Islet precursor cell (in vitro differentiated cells): ENCODE results near the gene OR13C5.
"Not testable (repeated sequence)": the region's sequence is repeated elsewhere in the genome, so short reads cannot be mapped to it uniquely, and the experiment has no call there.

Experiments
- DNase-seq: peaks from one replicate; pipeline ENCODE4 v3.0.0-alpha.2; 2018

Gene OR13C5, protein sequence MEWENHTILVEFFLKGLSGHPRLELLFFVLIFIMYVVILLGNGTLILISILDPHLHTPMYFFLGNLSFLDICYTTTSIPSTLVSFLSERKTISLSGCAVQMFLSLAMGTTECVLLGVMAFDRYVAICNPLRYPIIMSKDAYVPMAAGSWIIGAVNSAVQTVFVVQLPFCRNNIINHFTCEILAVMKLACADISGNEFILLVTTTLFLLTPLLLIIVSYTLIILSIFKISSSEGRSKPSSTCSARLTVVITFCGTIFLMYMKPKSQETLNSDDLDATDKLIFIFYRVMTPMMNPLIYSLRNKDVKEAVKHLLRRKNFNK

DNA sequence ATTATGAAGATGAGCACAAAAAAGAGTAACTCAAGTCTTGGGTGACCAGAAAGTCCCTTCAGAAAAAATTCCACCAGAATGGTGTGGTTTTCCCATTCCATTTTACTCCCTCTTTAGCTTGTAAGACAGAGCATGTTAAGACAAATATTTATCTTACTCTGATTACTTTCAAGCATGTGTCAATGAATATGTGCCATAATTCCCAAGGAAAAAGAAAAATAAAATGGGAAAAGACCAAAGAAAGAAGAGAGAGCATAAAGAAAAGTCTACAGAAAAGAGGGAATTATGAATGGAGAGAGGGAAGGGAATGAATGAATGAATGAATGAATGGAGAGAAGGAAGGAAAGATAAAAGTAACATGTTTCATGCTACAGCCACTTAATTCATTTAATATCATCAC, at the start of gene OR13C5:
Gene OR13C5, minus strand, starts transcription at position 101 of the 400 bp plus-strand sequence. Its CDS starts 0 bp downstream, at position 101.
- not testable (repeated sequence) for DNase-seq

DNA sequence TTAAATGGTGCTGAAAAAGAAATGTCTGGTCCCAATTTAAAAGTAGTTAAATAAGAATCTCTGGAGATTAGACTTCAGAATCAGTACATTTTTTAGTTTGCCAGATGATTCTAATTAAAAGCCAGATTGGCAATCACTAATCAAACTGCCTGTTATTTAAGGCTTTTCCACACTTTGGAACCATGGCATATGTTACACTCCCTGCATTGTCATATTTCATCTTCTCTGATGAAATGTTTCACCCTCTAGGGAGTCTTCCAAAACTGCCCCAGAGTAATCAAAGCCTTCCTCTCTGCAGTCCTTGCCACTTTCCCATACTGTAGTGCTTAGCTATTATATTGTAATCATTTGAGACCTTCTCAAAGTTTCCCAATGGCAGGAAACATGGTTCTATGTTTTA, 36.2 kb upstream of the OR13C5 start:
- DNase-seq = no peak

DNA sequence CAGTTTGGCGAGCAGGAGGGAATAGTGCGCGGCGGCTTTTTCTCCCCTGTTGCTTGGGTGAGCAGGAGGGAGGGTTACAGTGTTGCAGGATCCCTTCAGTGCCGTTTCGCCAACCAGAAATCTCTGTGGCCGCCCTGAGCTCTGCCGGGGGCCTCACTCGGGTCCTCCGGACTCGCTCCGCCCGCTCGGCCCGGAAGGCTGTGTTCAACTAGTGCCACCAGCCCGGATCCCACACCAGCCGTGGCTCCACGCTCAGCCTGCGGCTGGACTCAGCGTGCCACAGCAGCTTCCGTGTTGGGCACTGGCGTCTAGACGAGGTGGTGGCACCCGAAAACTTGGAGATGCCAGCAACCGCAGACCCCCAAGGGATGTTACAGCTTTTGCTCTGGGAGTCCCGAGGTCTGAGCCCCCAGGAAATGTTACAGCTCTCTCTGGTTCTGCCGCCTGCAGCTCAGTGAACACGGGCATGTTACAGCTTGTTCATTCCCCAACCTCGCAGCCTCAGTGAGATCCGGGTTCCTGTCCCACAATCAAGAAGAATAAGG, 34.8 kb upstream of the OR13C5 start:
- no peak for DNase-seq

DNA sequence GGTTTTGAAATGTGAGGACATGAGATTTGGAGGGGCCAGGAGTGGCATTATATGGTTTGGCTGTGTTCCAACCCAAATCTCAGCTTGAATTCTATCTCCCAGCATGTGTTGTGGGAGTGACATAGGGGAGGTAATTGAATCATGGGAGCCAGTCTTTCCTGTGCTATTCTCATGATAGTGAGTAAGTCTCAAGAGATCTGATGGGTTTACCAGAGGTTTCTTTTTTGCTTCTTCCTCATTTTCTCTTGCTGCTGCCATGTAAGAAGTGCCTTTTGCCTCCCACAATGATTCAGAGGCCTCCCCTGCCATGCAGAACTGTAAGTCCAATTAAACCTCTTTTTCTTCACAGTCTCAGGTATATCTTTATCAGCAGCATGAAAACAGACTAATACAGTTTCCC, 26.8 kb upstream of the OR13C5 start:
- not testable (repeated sequence) for DNase-seq

DNA sequence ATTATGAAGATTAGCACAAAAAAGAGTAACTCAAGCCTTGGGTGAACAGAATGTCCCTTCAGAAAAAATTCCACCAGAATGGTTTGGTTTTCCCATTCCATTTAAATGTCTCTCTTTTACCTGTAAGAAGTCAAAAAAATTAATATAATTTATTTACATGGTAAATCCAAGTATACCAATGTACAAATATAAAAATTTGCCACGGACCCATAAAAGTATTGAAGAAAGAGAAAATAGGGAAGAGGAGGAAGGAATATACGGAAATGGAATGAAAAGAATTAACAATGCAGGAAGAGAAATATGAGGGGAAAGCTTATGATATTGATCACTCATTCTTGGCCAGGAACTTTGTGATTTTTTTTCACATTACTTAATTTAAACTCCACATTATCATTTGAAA, 18.9 kb upstream of the OR13C5 start, which contains the start of gene OR13C9:
Gene OR13C9, minus strand, starts transcription at position 101 of the 400 bp plus-strand sequence. Its CDS starts 0 bp downstream, at position 101.
- DNase-seq = no peak

DNA sequence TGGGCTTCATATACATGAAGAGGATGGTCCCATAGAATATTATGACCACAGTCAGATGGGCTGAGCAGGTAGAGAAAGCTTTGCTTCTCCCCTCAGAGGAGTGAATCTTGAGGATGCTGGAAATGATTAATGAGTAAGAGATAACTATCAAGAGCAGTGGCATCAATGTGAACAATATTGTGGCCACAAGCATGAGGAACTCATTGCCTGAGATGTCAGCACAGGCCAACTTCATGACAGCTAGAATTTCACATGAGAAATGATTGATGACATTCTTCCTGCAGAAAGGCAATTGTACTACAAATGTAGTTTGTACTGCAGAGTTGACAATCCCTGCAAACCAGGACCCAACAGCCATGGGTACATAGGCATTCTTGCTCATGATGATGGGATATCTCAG, 18.2 kb upstream of the OR13C5 start:
- DNase-seq = no peak

DNA sequence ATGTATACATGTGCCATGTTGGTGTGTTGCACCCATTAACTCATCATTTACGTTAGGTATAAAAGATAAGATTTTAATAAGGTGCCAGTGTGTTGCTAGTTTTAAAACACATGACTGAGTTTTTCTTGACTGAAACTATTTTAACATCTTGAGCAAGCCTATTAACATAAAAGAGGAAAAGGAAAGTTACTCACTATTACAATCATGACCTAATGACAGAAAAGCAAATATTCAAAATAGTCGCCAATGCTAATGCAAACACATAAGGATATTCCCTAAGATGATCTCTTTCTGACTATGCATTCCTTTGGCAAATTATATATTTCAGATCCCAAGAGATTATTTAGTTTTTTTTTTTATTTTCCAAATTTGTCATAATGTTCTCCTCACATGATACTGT, 12.0 kb upstream of the OR13C5 start:
- no peak for DNase-seq

DNA sequence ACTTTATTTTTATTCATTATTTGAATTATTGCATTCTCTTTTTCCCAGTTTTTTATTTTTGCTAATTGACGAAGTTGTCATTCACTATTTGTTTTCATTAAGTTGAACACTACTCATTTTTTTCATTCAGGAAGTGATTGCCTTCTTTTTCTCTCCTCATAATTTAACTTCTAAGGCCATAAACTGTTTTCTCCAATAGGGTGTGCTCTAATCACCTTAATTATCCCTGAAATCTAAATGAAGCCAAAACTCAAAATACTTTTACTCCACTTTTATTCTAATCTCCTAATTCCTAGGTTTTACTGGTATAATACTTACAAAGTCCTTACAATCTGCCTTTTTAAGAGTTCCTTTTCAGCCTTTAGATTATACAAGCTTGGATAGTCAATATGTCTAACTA, 9.1 kb upstream of the OR13C5 start:
- DNase-seq = no peak

DNA sequence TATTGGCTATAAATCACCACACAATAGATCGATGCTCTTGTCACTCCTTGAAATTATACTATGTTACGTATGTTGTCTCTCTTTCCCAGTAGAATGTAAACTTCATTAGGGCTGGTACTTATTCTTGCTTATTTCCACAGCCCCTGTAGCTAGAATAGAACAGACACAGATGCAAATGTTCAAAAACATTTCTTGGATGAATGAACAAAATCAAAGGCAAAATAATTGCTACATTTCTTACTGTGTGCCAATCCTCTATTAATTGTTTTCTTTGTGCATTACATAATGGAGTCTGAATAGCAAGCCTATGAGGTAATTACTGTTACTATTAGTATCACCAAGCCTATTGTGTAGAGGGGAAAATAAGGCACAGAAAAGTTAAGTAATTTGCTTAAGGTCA, 6.9 kb upstream of the OR13C5 start:
- DNase-seq = no peak

DNA sequence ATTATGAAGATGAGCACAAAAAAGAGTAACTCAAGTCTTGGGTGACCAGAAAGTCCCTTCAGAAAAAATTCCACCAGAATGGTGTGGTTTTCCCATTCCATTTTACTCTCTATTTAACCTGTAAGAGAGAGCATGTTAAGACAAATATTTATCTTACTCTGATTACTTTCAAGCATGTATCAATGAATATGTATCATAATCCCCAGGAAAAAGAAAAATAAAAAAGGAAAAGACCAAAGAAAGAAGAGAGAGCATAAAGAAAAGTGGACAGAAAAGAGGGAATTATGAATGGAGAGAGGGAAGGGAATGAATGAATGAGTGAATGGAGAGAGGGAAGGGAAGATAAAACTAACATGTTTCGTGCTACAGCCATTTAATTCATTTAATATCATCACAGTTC, 6.3 kb upstream of the OR13C5 start, which contains the start of gene OR13C2:
Gene OR13C2, minus strand, starts transcription at position 101 of the 400 bp plus-strand sequence. Its CDS starts 0 bp downstream, at position 101.
- not testable (repeated sequence) for DNase-seq

DNA sequence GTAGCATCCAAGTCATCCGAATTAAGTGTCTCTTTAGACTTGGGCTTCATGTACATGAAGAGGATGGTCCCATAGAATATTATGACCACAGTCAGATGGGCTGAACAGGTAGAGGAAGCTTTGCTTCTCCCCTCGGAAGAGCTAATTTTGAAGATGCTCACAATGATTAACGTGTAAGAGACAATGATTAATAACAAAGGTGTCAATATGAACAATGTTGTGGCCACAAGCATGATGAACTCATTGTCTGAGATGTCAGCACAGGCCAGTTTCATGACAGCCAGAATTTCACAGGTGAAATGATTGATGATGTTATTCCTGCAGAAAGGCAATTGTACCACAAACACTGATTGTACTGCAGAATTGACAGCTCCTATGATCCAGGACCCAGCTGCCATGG, 5.6 kb upstream of the OR13C5 start:
- DNase-seq = no peak

DNA sequence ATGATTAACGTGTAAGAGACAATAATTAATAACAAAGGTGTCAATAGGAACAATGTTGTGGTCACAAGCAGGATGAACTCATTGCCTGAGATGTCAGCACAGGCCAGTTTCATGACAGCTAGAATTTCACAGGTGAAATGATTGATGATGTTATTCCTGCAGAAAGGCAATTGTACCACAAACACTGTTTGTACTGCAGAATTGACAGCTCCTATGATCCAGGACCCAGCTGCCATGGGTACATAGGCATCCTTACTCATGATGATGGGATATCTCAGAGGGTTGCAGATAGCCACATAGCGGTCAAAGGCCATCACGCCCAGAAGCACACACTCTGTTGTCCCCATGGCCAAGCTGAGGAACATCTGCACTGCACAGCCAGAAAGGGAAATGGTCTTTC, 464 bp downstream of the OR13C5 start:
- not testable (repeated sequence) for DNase-seq

DNA sequence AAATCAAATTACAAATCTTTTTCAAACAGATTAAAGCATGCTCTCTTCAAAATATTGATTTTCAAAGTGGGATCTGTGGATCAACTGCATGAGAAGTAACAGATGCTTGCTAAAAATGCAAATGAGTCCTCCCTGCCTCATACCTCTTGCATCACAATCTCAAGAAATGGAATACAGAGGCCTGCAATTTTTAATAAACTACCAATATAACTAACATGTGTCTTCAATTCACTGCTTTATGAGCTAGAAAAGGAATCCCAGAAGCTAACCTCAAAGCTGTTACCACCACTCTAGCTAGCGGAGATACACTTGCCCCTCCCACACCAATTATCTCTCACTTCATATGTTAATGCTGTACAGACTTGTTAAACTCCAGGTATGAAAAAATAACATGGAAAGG, 9.6 kb downstream of the OR13C5 start:
- no peak for DNase-seq

DNA sequence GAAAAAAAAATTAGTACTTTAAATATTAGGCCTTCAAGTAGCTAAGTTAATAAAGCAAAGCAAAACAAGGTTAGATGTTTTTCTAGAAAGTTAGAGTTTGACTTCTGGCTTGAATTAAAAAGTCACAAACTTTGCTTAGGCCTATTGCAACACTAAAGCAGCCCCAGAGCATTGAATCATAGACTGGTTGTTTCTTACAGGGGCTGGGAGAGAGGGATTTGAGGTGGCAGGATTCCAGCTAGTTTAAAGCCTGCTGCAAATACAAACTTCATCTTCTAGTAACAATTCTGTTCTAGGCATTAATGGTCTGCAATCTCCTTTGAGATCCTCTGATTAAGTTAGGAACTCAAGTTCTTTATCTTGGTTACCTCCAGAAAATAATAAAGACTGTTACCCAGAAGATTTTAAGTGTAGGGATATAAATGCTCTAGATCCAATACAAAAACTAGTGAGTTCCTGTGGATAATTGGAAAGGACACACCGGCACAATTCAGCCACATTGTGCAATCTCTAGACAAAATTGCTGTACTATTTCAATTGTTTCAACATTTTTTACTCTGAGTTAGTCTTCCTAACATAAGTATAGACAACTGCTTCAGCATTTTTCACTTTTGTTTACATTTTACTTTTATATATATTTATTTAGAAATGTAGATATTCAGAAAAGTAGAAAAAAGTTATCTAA, 12.6 kb downstream of the OR13C5 start:
- DNase-seq = no peak

DNA sequence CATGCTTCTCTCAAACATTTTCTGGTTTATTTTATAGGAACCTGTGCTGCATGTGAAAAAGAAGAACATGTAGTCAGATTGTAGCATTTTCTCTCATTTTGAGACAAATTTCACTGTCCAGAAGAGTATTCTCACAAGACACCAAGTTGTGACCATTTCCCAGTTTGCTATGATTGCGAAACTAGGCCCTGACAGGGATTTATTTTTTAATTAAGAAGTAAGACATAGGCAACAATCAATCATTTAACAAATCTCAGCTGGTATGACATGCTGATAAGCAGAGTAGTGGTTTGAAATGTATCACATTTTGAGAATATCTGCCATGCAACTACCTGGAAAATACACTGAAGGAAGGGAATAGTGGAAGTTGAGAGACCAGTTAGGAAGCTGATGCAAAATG, 18.7 kb downstream of the OR13C5 start:
- no peak for DNase-seq

DNA sequence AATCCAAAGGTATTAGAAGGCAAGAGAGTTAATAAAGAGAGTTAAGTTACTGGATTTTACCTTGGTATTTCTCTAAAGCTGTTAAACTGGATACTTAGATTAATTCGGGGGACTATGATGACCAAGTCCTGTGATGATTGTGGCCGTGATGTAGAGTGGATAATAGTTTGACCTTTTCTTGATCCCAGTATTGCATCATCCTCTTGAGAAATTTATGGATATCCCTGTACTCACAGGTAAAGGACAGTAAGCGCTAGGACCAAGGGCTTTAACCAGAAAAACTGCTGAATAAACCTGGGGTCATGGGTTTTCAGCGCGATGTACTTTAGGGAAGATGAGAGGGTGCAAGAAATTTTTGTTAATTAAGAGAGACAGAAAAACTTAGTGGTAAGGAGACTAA, 21.9 kb downstream of the OR13C5 start:
- DNase-seq = no peak

DNA sequence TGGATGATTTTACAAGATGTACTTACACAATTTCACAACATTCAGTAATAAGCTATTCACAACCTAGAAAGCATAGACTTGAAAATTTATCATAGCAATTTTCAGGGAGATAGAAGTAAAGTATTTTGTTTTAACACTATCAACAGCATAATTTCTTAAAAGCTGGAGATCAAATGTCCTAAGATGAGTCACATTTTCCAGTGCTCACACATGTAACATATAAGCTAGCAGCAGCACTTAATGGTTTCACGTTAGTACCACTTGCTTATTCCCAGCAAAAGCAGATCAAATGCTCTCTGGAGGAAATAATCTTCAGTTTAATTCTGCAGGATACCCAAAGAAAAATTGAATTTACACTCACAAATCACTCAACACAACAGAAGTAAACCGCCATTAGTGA, 23.8 kb downstream of the OR13C5 start:
- DNase-seq = no peak

DNA sequence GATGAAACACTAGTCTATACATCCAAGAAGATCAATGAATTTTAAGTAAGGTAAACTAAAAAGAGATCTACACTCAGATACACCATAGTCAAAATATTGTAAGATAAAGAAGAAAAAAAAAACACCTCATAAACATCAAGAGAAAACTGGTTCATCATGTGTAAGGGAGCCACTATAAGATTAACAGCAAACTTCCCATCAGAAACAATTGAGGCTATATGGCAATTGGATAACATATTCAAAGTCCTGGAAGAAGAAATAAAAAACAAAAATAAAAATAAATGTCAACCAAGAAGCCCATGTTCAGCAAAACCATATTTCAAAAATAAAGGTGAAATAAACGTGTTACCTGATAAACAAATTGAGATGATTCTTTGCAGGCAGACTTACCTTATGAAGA, 26.6 kb downstream of the OR13C5 start:
- DNase-seq = no peak

DNA sequence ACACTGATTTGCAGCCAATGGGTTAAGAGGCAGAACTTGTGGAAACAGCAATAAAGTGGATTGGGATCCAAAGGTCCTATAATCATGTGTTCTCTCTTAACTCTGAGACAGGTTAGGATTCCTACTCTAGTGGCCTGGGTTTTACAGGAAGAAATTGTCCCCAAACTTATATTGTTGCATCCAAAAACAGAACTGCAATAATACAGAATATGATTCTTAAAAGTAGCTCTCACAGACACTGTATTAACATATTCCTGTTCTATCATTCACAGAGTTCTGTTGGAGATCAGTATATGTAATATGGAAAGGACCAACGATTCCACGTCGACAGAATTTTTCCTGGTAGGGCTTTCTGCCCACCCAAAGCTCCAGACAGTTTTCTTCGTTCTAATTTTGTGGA, 30.3 kb downstream of the OR13C5 start, which contains the start of gene OR13C8:
Gene OR13C8, plus strand, starts transcription at position 301 of the 400 bp plus-strand sequence. Its CDS starts 0 bp downstream, at position 301.
- DNase-seq = no peak

DNA sequence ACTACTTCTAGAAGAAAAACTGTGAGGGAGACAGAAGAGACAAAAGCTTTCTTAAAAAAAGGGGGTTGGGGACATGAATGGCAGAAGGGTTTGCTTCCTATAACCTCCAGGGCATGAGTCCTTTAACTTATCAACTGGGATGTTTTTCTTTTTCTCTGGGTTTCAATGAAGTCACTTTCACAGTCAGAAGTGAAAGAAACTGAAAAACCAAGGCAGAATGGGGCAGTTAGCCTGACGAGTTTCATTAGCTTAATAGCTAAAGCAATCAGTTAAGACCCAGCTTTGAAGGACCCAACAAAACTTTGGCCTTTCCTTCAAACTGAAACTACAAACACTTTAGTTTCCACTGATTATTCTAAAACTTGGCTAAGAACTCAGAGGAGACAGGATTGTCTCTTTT, 34.9 kb downstream of the OR13C5 start:
- no peak for DNase-seq

DNA sequence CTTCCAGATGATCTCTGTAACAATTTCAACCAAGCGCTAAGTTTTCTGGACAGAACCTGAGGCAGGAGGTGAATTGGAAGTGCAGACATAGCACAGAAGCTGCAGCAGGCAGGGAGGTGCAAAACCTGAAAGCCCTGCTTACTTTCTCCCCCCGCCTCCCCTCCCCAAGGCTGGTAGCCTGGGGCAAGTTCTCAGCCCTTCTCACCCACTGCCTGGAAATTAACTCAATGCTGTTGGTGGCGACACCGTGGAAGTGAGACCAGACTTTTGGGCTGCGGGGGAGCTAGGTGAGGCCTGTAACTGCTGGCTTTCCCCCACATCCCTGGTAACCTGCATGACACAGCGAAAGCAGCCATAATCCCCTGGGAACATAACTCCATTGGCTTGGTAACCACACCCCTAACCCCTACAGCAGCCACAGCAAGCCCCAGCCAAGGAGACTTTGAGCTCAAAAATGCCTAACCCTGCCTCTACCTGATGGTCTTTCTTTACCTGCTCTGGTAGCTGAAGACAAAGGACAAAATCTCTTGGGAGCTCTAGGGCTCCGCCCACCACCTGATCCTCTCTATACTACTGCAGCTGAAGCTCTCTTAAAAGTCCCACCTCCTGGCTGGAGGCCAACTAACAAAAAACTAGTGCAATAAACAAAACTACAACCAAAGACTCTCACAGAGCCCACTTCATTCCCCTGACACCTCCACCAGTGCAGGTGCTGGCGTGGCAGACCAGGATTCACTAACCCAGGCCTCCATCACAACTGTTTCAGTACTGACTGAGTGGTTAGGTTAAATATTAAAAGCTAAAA, 42.2 kb downstream of the OR13C5 start:
- peak; percentile 51 for DNase-seq

DNA sequence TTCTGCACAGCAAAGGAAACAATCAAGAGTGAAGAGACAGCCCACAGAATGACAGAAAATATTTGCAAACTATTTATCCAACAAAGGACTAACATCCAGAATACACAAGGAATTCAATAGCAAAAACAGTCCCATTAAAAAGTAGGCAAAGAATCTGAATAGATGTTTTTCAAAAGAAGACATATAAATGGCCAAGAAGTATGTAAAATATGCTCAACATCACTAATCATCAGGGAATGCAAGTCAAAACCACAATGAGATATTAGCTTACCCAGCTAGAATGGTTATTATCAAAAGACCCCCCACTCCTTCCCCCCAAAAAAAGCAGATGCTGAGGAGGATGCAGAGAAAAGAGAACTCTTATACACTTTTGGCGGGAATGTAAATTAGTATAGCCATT, 43.7 kb downstream of the OR13C5 start:
- no peak for DNase-seq

DNA sequence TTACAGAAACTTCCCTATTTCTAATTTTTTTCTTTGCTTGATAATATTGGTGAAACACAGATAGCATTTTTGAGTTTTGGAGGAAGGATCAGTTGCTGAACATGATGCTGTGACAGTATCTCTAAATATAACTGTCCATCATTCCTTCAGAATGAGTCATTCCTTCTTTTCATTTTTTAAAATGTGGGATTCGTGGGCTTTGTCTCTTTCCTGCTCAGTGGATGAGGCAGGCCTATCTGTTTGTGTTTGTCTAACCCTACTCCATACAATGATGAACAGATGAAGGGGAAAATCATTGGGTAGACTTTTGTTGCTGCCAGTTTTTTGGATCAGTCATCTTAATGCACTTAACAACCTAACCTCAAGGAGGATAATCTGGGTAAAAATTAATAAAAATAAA, 46.0 kb downstream of the OR13C5 start:
- no peak for DNase-seq
